Fibroblast of peridontal ligament (primary cell): ENCODE measurements around the gene LYRM9.
"Not testable (repeated sequence)": the region's sequence is repeated elsewhere in the genome, so short reads cannot be mapped to it uniquely, and the experiment has no call there.

Source experiments
- DNase-seq: peaks from one replicate; pipeline ENCODE4 v3.0.0-alpha.2; 2010; ENCODE audit errors: extremely low read depth

The LYRM9 gene

DNA sequence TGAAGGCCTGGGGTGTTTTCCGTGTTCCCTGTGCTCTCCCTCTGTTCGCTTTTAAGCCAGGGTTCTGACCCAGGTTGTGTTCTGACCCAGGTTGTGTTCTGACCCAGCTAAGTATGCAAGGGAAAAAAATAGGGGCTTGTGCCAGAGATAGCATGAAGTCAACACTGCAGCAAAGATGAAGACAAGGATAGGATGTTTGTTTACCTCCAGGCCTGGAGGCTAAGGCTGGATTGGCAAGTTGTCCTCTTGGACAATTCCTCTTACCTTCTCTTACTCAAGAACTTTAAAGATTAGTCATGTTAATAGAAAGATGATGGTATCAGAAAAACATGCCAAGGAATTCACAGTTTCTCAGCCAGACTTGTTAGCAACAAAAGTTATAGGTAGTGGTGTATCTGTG is 19.4 kb downstream of the LYRM9 start:
- DNase-seq = no peak

DNA sequence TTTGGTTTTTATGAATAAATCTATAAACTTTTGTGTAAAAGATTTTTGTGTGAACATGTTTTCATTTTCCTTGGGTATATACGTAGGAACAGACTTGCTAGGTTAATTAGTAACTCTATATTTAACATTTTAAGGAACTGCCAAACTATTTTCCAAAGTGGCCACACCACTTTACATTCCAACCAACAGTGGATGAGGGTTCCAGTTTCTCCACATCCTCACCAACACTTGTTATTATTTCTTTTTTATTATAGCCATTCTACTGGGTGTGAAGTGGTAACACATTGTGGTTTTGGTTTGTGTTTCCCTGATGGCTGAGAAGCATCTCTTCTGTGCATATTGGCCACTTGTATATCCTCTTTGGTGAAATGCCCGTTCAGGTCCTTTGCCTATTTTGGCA is 20.0 kb downstream of the LYRM9 start:
- no peak for DNase-seq

DNA sequence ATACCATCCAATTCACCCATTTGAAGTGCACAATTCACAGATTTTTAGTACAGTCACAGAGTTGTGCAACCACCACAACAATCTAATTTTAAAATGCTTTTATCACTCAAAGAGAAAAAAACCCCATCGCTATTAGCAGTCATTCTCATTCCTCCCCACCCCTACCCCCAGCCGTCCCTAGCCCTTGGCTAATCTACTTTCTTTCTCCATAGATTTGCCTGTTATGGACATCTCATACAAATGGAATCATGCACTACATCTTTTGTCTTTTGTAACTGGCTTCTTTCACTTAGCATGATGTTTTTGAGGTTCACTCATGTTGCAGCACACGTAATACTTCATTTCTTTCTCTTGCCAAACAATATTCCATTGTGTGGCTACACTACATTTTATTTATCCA is 20.4 kb downstream of the LYRM9 start:
- no peak for DNase-seq

DNA sequence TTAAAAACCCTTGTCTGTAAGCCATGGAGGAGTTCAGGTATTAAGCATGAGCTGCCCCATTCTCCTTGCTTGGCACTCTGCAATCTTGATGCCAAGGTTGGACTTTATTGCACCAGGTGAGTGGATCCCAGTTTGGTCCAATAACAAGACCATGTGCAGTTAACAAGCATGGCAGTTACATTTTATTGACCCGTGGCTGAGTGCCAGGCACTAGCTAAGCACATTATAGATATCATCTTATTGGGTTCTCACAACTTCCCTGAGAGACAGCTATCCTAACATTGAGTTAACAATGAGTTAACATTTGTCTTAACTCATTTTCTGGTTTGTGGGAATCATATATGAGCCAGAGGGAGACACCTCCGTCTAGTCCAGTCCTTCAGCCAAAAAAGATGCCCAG is 21.8 kb downstream of the LYRM9 start:
- no peak for DNase-seq

DNA sequence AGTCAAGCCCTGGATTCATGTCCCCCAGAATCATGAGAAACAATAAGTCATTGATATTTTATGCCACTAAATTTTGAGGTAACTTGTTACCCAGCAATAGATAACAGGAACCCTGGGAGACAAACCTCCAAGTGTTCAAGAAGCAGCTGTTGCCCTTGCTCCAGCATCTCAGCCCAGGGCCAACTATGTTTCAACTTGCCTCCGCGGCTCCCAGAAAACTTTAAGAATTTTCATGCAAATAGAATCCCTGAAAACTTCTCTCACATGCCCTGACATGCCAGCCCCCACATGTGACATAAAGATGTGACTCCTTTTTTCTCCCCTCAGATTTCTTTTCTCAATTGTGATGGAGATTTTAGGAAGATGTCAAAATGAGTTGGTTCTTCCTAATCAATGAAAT is 22.8 kb downstream of the LYRM9 start:
- no peak for DNase-seq

DNA sequence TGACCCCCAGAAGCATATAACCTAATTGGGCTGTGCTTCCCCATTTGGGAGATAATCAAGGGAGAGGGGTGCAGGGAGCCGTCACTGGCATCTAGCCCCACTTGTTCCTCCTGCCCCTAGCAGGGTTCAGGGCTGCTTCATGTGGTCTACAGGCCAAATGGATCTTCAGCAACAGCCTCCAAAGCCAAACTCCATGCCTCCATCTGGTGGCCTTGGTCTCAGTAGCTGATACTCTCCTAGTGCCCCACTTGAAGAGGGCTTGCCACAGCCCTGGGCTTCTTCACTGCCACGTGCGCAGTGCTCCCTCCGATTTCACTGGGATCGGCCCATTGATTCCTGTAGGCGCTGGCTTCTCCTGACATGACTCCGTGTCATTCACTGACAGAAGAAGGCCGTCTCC is 24.6 kb downstream of the LYRM9 start:
- DNase-seq = no peak

DNA sequence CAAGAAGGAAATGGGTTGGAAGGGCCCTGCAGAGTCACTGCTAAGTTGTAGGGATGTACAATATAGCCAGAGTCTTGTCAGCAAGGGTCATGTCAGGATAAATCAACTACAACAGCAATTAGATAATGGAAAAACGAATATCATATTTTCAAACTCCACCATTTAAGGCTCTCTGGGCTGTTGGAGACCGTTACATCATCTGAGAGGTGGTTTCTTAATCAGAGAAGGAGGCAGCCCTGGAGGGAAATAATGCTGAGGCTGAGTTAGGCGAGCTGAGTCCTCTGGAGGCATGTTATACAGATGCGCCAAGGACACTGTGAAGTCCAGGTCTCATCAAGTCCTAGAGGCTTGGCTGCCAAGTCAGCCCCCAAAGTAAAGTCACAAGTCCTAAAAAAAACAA is 30.3 kb downstream of the LYRM9 start:
- DNase-seq = no peak

DNA sequence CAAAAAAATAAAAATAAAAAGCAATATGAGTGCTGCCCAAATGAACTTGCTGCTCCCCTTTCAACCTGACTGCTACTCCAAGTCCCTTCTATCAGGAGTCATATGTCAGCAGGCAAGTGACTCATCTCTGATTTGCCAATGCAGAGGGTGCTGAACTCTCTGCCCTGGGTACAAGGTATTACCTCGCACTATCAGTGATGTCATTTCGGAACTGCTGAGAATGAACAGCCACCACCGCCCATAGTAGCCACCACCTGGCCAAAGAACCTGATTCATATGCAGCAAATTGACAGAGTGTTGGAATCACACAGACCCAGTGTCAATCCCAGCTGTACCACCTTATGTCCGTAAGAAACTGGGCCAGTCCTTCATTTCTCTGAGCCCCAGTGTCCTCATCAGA is 31.2 kb downstream of the LYRM9 start:
- no peak for DNase-seq

DNA sequence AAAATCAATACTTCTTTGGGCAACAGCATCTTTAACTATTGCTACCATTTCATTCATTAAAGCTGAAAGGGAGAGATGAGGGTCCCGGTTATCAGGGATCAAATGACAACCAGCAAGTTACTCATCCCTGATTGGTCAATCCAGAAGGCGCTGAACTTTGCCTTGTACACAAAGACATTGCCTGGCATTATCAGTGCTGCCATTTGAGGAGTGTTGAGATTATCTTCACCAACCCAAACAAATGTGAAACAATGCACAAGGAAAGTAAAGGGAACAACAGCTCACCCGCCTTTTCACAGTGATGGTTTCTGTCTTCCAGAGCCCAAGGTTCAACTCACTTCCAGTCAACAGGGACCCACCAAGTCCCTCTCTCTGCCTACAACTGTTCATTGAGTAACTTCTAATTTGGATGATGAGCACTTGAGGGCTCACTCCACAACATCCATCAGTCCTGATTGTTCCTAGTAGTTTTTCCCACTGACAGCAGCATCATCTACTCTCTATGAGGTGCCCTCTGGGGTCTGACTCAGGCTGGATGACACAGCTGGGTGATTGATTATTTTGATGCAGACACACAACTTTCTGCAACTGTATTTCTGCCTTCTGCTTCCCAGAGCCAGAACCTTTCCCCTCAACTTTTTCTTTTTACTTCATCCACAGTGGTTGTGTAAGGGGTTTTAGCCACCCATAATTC is 32.0 kb downstream of the LYRM9 start:
- DNase-seq = no peak

DNA sequence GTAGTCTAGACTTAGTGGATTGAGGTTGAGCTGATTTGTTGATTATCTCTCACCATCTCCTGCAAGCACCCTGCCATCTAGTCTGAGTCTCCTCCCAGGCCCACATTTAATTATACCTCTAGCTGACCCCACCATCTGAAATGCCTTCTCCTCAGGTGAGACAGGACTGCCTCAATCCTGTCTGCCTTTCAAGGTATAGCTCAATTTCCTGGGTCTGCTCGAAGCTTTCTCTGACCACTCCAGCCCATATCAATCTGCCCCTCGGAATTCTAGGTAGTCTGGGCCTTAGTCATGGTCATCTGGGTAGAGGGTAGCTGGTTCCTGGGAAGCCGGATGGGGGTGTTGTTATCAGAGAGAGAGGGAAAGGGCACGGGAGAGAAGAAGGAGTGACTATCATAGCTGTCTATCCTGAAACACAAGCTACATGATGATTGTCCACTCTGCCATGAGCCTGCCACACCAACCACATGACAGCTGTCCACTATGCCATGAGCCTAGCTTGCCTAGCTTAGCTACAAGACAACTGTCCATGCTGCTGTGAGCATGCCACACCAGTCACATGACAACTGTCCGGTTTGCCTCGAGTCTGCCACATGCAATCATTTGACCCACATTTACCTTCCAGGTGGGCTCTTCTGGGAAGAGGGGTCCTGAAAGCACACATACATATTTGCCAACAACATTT is 34.4 kb downstream of the LYRM9 start:
- DNase-seq = no peak

DNA sequence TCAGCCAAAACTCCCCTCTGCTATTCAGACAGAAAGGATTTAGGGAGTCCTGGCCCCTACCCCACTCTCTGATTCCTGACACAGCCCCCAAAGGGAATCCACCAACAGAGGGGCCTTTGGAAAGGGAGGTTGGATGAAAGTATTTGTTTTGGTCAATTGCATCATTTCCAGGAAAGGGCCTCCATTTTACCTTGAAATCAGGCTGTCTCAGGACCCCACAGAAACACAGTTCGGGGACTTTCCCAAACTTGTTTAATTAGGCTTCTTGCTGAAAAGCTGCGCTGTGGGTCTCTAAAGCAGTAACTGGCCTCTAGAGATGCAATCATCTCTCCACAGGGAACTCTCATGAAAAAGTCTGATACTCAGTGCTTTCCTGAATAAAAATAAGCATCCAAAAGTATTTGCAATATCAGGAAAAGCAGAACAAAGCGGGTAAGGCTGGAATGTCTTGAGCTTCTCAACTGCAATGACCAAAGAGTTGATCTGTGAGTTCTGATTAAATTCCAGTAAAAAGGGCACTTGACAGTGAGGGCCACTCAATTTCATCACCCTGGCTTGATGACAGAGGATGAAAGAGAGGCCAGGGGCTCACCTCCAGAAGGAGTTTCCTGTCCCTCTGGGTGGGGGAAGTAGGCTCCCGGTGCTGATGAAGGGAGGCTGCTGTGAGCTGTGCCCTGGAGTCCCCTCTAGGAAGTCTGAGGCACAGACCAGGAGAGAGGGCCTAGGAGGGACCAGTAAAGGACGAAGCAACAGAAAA is 36.3 kb downstream of the LYRM9 start:
- no peak for DNase-seq

DNA sequence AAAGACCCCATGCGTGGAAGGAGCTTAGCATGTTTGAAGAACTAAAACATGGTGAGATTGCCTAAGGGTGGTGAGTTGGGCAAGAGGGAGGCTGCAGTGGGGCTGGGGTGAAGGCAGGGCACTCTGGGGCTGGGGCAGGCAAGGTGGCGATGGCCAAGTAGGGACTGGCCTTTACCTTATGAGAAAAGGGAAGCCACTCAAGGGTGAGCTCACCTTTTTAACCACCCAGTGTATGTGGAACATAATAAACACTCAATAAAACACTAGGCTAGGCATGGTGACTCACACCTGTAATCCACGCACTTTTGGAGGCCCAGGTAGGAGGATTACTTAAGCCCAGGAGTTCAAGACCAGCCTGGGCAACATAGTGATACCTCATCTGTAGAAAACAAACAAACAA is 37.7 kb downstream of the LYRM9 start:
- DNase-seq = no peak

DNA sequence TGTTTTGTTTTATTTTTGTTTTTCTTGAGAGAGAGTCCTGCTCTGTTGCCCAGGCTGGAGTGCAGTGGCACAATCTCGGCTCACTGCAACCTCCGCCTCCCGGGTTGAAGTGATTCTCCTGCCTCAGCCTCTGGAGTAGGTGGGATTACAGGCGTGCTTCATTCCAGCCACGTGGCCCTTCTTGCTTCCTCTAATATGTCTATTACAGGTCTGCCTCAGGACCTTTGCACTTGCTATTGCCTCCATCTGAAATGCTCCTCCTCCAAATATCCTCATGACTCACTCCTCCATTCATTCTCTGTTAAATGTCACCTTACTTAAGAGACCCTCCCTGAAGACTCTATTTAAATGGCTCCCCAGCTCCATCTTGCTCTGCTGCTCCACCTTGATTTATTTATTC is 39.0 kb downstream of the LYRM9 start:
- no peak for DNase-seq

DNA sequence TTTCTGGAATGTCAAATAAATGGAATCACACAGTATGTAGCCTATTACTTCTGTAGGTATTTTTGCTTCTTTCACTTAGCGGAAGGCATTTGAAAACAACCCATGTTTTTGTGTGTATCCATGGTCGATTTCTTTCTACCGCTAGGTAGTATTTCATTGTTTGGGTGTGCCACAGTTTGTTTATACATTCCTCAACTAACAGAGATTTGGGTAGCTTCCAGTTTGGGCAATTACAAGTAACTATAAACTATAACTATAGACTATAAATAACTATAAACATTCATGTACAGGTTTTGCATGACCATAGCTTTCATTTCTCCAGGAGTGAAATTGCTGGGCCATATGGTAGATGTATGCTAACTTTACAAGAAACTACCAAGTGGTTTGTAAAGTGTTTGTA is 40.1 kb downstream of the LYRM9 start:
- no peak for DNase-seq

DNA sequence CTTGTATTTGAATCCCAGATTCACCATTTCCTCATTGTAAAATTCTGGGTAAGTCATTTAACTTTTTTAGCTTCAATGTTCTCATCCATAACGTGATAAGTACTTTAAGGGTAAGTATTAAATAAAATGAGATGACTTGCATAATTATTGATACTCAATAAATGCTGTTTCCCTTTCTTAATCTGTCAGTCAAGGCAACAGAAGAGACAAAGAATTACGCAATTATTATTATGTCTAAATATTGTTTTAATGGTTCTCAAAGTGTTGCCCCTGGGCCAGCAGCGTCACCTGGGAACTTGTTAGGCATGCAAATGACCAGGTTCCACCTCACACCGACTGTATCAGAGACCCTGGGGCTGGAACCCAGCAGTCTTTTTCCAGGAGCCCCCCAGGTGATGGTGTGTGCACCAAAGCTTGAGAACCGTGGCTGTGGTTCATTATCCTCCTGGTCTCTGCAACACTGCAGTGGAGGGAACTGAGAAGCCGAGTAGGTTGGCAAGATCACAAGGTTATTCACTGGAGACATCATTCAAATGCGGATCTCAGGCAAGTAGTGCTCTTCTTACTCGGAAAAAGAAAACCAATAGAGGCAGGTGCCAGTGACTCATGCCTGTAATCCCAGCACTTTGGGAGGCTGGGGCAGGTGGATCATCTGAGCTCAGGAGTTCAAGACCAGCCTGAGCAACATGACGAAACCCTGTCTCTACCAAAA is 43.5 kb downstream of the LYRM9 start:
- DNase-seq = no peak

DNA sequence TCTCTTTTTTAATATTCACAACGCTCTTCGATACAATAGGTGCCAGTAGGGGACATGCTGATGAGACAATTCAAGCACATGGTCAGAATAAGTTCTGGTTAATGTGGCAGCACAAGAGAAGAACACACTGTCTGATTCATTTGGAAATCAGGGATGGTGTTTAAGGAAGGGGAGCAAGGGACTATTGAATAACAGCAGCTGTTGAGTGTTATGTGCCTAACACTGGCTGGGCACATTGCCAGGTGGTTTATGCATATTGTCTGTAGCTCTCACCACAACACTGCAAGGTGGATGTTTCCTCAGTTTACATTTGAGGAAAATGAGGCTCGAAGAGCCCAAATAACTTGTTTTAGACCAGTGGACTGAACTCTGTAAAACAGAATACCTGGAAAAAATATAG is 44.2 kb downstream of the LYRM9 start:
- no peak for DNase-seq

DNA sequence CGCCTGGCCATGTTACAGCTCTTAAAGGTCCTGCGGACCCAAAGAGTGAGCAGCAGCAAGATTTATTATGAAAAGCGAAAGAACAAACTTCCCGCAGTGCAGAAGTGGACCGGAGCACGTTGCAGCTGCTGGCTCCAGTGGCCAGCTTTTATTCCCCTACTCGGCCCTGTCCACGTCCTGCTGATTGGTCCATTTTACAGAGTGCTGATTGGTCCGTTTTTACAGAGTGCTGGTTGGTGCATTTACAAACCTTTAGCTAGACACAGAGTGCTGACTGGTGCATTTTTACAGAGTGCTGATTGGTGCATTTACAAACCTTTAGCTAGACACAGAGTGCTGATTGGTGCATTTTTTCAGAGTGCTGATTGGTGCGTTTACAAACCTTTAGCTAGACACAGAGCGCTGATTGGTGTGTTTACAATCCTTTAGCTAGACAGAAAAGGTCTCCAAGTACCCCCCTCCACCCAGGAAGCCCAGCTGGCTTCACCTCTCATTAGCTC is 46.3 kb downstream of the LYRM9 start:
- DNase-seq = not testable (repeated sequence)

DNA sequence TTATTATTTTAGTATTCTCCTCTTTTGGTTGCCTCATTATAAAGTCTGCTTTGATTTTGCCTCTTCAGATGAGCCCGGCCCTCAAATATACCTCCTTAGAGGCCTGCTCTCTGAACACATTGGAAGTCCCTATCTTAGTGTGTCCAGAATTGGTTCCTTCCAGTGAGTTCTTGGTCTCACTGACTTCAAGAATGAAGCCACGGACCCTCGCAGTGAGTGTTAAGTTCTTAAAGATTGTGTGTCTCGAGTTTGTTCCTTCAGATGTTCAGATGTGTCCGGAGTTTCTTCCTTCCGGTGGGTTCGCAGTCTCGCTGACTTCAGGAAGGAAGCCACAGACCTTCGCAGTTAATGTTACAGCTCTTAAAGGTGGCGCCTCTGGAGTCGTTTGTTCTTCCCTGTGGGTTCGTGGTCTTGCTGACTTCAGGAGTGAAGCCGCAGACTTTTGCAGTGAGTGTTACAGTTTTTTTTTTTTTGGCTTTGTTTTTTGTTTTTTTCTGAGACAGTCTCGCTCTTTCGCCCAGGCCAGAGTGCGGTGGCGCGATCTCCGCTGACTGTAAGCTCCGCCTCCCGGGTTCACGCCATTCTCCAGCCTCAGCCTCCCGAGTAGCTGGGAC is 47.0 kb downstream of the LYRM9 start:
- DNase-seq = no peak

DNA sequence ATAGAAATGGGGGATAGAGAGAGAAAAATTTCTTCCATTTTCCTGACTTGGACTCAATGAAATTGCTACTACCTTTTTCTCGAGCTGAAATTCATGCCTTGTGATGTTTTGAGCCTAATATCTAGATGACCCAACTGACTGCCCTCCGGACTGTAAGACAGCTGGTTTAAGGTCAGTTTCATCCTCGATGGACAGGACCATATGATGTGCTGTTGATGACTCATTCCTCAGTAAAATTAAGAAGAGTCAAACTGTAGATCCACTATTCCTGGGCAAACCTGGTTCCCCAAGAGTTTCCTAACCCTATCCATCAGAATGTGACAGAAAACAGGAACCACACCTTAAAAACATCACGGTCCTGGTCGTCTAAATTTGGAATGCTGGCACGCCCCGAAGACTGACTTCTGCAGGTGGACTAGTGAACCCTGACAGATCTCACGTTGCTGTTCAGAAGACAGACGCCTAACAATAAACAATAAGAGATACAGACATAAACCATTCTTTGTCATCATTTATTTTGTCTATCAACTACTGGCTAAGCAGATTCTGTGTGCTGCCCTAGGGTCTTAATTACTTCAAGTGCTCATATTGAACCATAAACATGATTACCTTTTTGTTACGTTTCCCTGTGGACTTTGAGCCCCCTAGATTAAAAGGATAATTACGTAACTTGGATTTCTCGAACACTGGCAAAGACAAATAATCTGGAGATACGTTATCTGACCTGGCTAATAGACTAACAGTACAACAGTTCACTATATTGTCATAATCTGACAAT is 47.7 kb downstream of the LYRM9 start:
- no peak for DNase-seq

DNA sequence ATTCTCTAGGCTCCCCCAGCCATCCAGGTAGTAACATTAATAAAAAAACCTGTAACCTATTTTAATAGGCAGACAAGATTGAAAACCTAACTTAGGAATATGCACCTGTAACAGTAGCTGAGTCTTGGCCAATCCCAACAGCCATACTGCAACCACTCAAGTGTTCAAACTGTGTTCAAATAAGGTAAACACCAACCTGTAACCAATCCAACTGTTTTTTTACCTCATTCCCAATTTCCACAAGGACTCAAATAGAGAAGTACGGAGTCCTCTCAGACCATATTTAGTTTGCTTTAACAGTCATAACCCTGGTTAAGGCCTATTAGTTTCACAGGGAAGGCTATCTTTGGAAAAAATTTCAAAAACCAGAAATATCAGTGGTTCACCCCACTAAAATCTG is 52.5 kb downstream of the LYRM9 start:
- DNase-seq = no peak

DNA sequence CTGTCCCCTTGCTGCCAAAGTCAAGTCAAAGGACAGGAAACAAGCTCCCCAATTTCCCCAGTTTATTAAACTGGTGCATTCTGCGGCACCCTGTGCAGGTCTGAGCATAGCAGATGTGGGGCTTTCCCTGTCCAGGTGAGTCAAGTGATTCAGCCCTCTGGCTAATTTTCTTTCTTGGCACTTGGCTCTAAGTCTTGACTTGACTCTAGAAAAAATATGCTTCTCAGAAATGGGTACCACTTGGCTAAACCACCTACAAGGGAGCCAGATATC is 52.8 kb downstream of the LYRM9 start:
- DNase-seq = not testable (repeated sequence)
